HL-60 (cell line): ENCODE data around the gene AIG1.

Experiments used
- CTCF ChIP-seq: IDR thresholded peaks from one replicate; pipeline ENCODE4 v1.5.1; 2011; ENCODE audit warnings: low read length, control low read depth, inconsistent platforms; ENCODE audit not compliant: insufficient read depth
- GABPA ChIP-seq: IDR thresholded peaks from 2 replicates; pipeline ENCODE4 v1.6.1; 2012; ENCODE audit warnings: low read depth
- POLR2AphosphoS5 ChIP-seq: IDR thresholded peaks from 2 replicates; pipeline ENCODE4 v1.6.1; 2012; ENCODE audit warnings: low read depth
- REST ChIP-seq: IDR thresholded peaks from 2 replicates; pipeline ENCODE4 v1.6.1; 2012; ENCODE audit warnings: low read depth; ENCODE audit not compliant: insufficient replicate concordance
- SPI1 ChIP-seq: IDR thresholded peaks from 2 replicates; pipeline ENCODE4 v1.6.1; 2012; ENCODE audit warnings: low read depth, mild to moderate bottlenecking, borderline replicate concordance

GRCh38 chr6:143288923-143289322 is 228.2 kb downstream of the AIG1 start:
- TF ChIP-seq CTCF (no peak), POLR2AphosphoS5 (no peak), SPI1 (no peak), GABPA (no peak), REST (no peak)
